Common myeloid progenitor, CD34-positive (primary cell): ENCODE measurements around the gene FRMD4B.
A peak's percentile ranks its signal among the peaks of the same experiment; 100 is the strongest.

Experiments used
- CTCF ChIA-PET: fragments of 350-600 bp; sonication (Branson Sonifier 250); formaldehyde crosslinking; loops from one replicate; lab custom pipeline; 2021; ENCODE audit warnings: antibody characterized with exemption; lab: Charles Lee
- POLR2A ChIA-PET: fragments of 350-600 bp; sonication (Branson Sonifier 250); formaldehyde crosslinking; loops from one replicate; lab custom pipeline; 2021; ENCODE audit warnings: antibody characterized with exemption; lab: Charles Lee
- DNase-seq, 3 donors: peaks; one replicate each; pipeline versions ENCODE4 v3.0.0 to v3.0.0-alpha.2; 2013
- H3K27ac ChIP-seq, 2 experiments: 1 replicate in 1 of 2; 2 replicates in 1 of 2; pipeline ENCODE4 v1.7.0; 2013; ENCODE audit warnings: inconsistent platforms in 2 of 2, low read length in 2 of 2, mild to moderate bottlenecking in 2 of 2, low read depth in 1 of 2, moderate library complexity in 1 of 2; ENCODE audit not compliant: severe bottlenecking in 2 of 2, insufficient read depth in 1 of 2, poor library complexity in 1 of 2
- H3K27me3 ChIP-seq, 5 experiments: replicated peaks in 2 of 5; 1 replicate in 3 of 5; 2 replicates in 2 of 5; pipeline versions ENCODE4 v1.6.1 to v1.7.0; 2013; ENCODE audit warnings: low read length in 4 of 5, mild to moderate bottlenecking in 2 of 5, moderate library complexity in 2 of 5, inconsistent platforms in 1 of 5; ENCODE audit not compliant: insufficient read depth in 5 of 5, control insufficient read depth in 4 of 5
- H3K36me3 ChIP-seq, 4 experiments: 1 replicate in 2 of 4; 2 replicates in 2 of 4; pipeline versions ENCODE4 v1.6.1 to v1.7.0; 2013; ENCODE audit warnings: low read length in 3 of 4, control low read depth in 1 of 4, mild to moderate bottlenecking in 1 of 4; ENCODE audit not compliant: control insufficient read depth in 4 of 4, insufficient read depth in 4 of 4
- H3K4me1 ChIP-seq, 4 experiments: 1 replicate in 3 of 4; 2 replicates in 1 of 4; pipeline versions ENCODE4 v1.6.1 to v1.7.1; 2013; ENCODE audit warnings: low read length in 3 of 4, mild to moderate bottlenecking in 3 of 4, control low read depth in 1 of 4, inconsistent platforms in 1 of 4, moderate library complexity in 1 of 4; ENCODE audit not compliant: control insufficient read depth in 4 of 4, insufficient read depth in 4 of 4; ENCODE audit errors: control extremely low read depth in 1 of 4
- H3K4me3 ChIP-seq, 7 experiments: 1 replicate in 4 of 7; 2 replicates in 3 of 7; pipeline versions ENCODE4 v1.5.1 to v1.7.0; 2013; ENCODE audit warnings: mild to moderate bottlenecking in 7 of 7, low read length in 6 of 7, moderate library complexity in 6 of 7, inconsistent platforms in 2 of 7, low read depth in 2 of 7, control low read depth in 1 of 7; ENCODE audit not compliant: insufficient read depth in 4 of 7, control insufficient read depth in 1 of 7; ENCODE audit errors: extremely low read depth in 1 of 7
- H3K9me3 ChIP-seq, 5 experiments: 1 replicate in 4 of 5; 2 replicates in 1 of 5; pipeline versions ENCODE4 v1.6.1 to v1.7.1; 2013; ENCODE audit warnings: low read length in 4 of 5, mild to moderate bottlenecking in 2 of 5, inconsistent platforms in 1 of 5, low read depth in 1 of 5, moderate library complexity in 1 of 5; ENCODE audit not compliant: control insufficient read depth in 4 of 5, insufficient read depth in 2 of 5; ENCODE audit errors: control extremely low read depth in 1 of 5
- WGBS: methylation state at CpG from one replicate; pipeline ENCODE4 v1.1.5; 2013; ENCODE audit not compliant: insufficient coverage; 5-methylcytosine and 5-hydroxymethylcytosine counted together

Gene FRMD4B

DNA sequence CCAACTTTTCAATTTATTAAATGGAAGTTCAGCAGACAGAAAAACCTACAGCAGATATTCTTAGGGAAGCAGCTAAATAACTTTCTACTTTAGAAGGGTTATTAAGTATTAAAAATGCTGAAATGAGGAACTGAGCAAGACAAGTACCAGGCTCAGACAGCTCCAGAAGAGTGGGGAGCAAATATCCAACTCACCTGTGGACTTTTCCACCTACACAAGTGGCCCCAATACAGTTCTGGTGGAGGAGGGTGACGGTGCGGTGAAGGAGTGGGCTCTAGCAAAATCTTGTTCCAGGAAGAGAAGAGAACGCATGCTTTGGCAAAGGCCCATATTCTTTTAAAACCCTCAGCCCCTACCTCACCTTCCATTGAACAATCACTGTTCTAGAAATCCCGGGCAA, 133.7 kb downstream of the FRMD4B start:
- CTCF ChIA-PET, result interaction anchor here (0.6 kb wide), 1 partner anchor 26 kb away, joined by 3 read pairs; no protein-coding TSS in a partner anchor

DNA sequence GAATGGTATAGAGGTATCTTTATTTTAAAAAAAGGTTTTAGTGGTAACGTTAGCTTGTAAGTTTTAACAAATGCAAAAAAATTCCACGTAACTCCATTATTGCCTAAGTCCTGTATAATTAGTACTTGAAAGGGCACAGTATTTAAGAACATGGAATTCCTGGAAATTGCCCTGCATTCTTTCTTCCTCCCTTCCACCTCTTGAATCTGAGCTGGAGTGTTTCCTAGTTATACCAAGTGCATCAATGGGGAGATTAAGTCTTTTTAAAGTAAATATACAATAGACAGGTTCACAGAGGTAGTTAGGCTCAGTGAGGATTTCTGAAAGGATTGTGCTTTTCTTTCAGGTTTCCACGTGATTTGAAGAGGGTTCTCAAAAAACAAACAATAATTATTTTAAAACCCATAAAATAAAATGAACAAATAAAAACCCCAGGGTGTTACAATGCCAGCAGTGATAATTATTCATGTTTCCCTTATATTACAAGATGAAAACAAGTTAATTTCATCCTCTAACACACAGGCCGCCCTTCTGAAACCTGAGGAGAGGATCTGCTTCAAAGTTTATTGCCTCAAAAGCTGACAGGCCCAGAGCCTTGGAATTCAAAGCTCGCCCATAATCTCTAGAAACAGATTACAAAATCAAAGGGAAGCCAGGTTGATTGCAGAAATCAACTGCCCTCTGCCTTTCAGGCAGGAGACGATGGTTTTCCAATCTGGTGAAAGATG, 134.6 kb downstream of the FRMD4B start:
- CTCF ChIA-PET, result interaction anchor here (0.6 to 1.0 kb wide), 2 partner anchors 9 to 27 kb away, joined by 3 read pairs; no protein-coding TSS in a partner anchor

More for the DNA sequence above, 133.7 kb downstream of the FRMD4B start:
- no peak for DNase-seq
- Histone ChIP-seq H3K4me3 (no peak overlapping the region), H3K36me3 (peaks cover 0 to 11% (median 2%) of the 10 kb centered on the region in 4 experiments), H3K27me3 (no peaks in the 10 kb centered on the region), H3K27ac (no peak overlapping the region), H3K4me1 (no peaks in the 10 kb centered on the region), H3K9me3 (no peaks in the 10 kb centered on the region)
- POLR2A ChIA-PET, result no interaction called here
- WGBS, result 100% methylated on average over 3 of the region's 4 CpGs

GRCh38 chr3:69250014-69250413, 135.9 kb downstream of the FRMD4B start:
- DNase-seq, result peak in 2 of 3 donors; percentile 20 to 57
- Histone ChIP-seq H3K27me3 (no peaks in the 10 kb centered on the region), H3K27ac (no peak overlapping the region), H3K4me3 (no peak overlapping the region), H3K9me3 (no peaks in the 10 kb centered on the region), H3K4me1 (no peaks in the 10 kb centered on the region), H3K36me3 (peaks cover 0 to 23% (median 4%) of the 10 kb centered on the region in 4 experiments)
- POLR2A ChIA-PET, result no interaction called here
- WGBS, result 85% methylated on average over 5 of the region's 8 CpGs
- CTCF ChIA-PET, result interaction anchor here (1.0 kb wide), 1 partner anchor 8 kb away, joined by 3 read pairs; no protein-coding TSS in a partner anchor

More for the DNA sequence above, 134.6 kb downstream of the FRMD4B start:
- Histone ChIP-seq H3K4me1 (no peaks in the 10 kb centered on the region), H3K27ac (no peak overlapping the region), H3K9me3 (no peaks in the 10 kb centered on the region), H3K27me3 (no peaks in the 10 kb centered on the region), H3K4me3 (no peak overlapping the region), H3K36me3 (peaks cover 0 to 20% (median 4%) of the 10 kb centered on the region in 4 experiments)
- POLR2A ChIA-PET, result no interaction called here
- 100% methylated on average over 3 of the region's 6 CpGs for WGBS
- no peak for DNase-seq

GRCh38 chr3:69249001-69249400, 136.9 kb downstream of the FRMD4B start:
- H3K27me3 ChIP-seq, result no peaks in the 10 kb centered on the region
- no peaks in the 10 kb centered on the region for H3K9me3 ChIP-seq
- no peak overlapping the region for H3K27ac ChIP-seq
- H3K36me3 ChIP-seq, result peaks cover 0 to 24% (median 4%) of the 10 kb centered on the region in 4 experiments
- peaks cover 0 to 2% (median under 1%) of the 10 kb centered on the region in 4 experiments for H3K4me1 ChIP-seq
- WGBS, result 100% methylated on average over 1 of the region's 2 CpGs
- ChIA-PET CTCF (interaction anchor here (1.0 to 1.2 kb wide), 2 partner anchors 12 to 129 kb away, joined by 3 to 4 read pairs; no protein-coding TSS in a partner anchor), POLR2A (interaction anchor here (0.7 kb wide), 1 partner anchor 33 kb away, joined by 3 read pairs; no protein-coding TSS in a partner anchor)
- no peak for DNase-seq
- H3K4me3 ChIP-seq, result no peak overlapping the region

GRCh38 chr3:69248436-69248835, 137.5 kb downstream of the FRMD4B start:
- Histone ChIP-seq H3K4me1 (peaks cover 0 to 6% (median 3%) of the 10 kb centered on the region in 4 experiments), H3K27ac (no peak overlapping the region), H3K4me3 (no peak overlapping the region), H3K36me3 (peaks cover 0 to 24% (median 5%) of the 10 kb centered on the region in 4 experiments), H3K9me3 (no peaks in the 10 kb centered on the region), H3K27me3 (no peaks in the 10 kb centered on the region)
- CTCF ChIA-PET, result interaction anchor here (1.0 to 1.2 kb wide), 2 partner anchors 12 to 129 kb away, joined by 3 to 4 read pairs; no protein-coding TSS in a partner anchor
- POLR2A ChIA-PET, result no interaction called here
- WGBS, result 100% methylated on average over 5 of the region's 8 CpGs
- DNase-seq, result no peak

DNA sequence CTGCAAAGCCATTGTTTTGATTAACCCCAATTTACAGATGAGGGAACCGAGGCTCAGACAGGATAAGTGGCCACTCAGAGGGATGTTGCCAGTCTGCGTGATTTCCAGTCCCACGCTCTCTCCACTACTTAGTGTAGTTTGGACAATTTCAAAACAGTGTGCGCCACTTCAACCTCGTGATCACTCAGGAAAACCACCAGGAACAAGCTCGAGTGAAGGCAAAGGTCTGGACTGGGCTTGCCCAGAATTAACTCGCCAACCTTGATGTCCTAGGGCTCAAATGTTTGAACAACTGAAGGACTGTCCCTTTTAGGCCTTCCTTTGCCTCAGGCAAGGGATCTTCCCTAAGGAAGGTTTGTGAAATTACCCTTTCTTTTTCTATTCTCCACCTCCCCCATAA, 139.3 kb downstream of the FRMD4B start:
- DNase-seq, result no peak
- Histone ChIP-seq H3K27ac (no peak overlapping the region), H3K4me1 (peaks cover 0 to 19% (median 10%) of the 10 kb centered on the region in 4 experiments), H3K9me3 (no peaks in the 10 kb centered on the region), H3K36me3 (peaks cover 0 to 21% (median 5%) of the 10 kb centered on the region in 4 experiments), H3K4me3 (no peak overlapping the region), H3K27me3 (no peaks in the 10 kb centered on the region)
- ChIA-PET POLR2A (no interaction called here), CTCF (interaction anchor here (0.8 kb wide), 1 partner anchor 81 kb away, joined by 3 read pairs; no protein-coding TSS in a partner anchor)
- WGBS, result 89% methylated on average over 7 of the region's 7 CpGs

DNA sequence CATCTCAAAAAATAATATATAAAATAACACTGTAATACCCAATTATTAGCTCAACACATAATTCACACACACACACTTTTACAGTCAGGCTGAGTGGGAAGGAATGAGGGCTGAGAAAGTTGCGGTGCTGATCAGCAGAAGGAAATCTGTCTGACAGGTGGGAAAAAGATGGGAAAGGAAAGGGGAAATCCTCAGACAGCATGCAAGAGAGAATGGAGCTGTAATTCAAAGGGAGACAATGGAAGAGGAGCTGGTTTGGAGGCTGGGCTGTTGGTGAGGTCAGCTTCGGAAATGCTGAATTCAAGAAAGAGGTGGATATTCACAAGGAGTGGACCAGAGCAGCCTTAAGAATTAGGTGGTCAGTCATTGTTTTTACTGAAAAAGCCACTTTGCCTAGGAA, 141.8 kb downstream of the FRMD4B start:
- Histone ChIP-seq H3K27me3 (no peaks in the 10 kb centered on the region), H3K36me3 (peaks cover 3 to 31% (median 8%) of the 10 kb centered on the region in 4 experiments), H3K4me1 (peaks cover 0 to 19% (median 10%) of the 10 kb centered on the region in 4 experiments), H3K4me3 (no peak overlapping the region), H3K9me3 (no peaks in the 10 kb centered on the region), H3K27ac (no peak overlapping the region)
- WGBS, result 94% methylated on average over 2 of the region's 2 CpGs
- ChIA-PET CTCF (interaction anchor here (1.0 to 1.3 kb wide), 4 partner anchors 37 to 505 kb away, joined by 3 to 4 read pairs (median 3); no protein-coding TSS in a partner anchor), POLR2A (no interaction called here)
- DNase-seq, result no peak
